Vagina (tissue), 2 donors: ENCODE measurements around the gene PRDM7.

Source experiments
- CTCF ChIP-seq, 3 experiments: fragments of 450-650 bp in 2 of 3; fragments of 200-600 bp in 1 of 3; sonication (generic) in 1 of 3; IDR thresholded peaks; one replicate each; pipeline ENCODE4 v1.5.1; 2017 to 2019; ENCODE audit warnings: antibody characterized with exemption in 3 of 3, mild to moderate bottlenecking in 2 of 3, moderate library complexity in 2 of 3
- POLR2A ChIP-seq, 2 donors: fragments of 450-650 bp; IDR thresholded peaks; one replicate each; pipeline ENCODE4 v1.6.1; 2017; ENCODE audit warnings: antibody characterized with exemption in 2 of 2, mild to moderate bottlenecking in 2 of 2, moderate library complexity in 2 of 2
- POLR2AphosphoS5 ChIP-seq, 2 donors: sonication (generic); formaldehyde crosslinking; IDR thresholded peaks; one replicate each; pipeline ENCODE4 v1.9.0; 2017; ENCODE audit warnings: antibody characterized with exemption in 2 of 2, mild to moderate bottlenecking in 2 of 2, low read depth in 1 of 2; ENCODE audit not compliant: insufficient read depth in 1 of 2

GRCh38 chr16:90032674-90033331 is 44.3 kb downstream of the PRDM7 start:
- TF ChIP-seq CTCF (IDR thresholded peaks at IDR 0.05) (no peak), POLR2AphosphoS5 (IDR thresholded peaks at IDR 0.05; ENCODE audit: insufficient read depth in 1 of 2, low read depth in 1 of 2) (no peak), POLR2A (IDR thresholded peaks at IDR 0.05) (no peak)
